22Rv1 (cell line): ENCODE measurements around the gene AS3MT.

Experiments used
- ZFX ChIP-seq: fragments of 450-650 bp; IDR thresholded peaks from 2 replicates; pipeline ENCODE4 v1.6.1; 2017; ENCODE audit warnings: antibody characterized with exemption, borderline replicate concordance
- TF ChIP-seq, protein P1 (sequence below): fragments of 450-650 bp; IDR thresholded peaks from 2 replicates; pipeline ENCODE4 v1.5.1; 2017; ENCODE audit warnings: mild to moderate bottlenecking

DNA sequence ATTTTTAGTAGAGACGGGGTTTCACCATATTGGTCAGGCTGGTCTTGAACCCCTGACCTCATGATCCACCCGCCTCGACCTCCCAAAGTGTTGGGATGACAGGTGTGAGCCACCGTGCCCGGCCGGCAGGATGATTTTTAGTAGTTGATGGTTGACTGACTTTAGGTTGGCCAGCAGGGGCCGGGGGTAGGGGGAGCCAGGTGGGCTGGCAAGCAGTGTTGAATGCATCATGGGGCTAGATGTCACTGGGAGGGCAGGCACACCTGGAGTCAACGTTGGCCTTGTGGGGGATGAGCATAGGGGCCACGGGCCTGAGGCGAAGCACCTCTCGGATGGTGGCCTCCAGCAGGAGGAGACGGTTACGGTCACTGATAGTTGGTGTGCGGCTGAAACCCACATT, 37.0 kb upstream of the AS3MT start:
- TF ChIP-seq, protein P1, sequence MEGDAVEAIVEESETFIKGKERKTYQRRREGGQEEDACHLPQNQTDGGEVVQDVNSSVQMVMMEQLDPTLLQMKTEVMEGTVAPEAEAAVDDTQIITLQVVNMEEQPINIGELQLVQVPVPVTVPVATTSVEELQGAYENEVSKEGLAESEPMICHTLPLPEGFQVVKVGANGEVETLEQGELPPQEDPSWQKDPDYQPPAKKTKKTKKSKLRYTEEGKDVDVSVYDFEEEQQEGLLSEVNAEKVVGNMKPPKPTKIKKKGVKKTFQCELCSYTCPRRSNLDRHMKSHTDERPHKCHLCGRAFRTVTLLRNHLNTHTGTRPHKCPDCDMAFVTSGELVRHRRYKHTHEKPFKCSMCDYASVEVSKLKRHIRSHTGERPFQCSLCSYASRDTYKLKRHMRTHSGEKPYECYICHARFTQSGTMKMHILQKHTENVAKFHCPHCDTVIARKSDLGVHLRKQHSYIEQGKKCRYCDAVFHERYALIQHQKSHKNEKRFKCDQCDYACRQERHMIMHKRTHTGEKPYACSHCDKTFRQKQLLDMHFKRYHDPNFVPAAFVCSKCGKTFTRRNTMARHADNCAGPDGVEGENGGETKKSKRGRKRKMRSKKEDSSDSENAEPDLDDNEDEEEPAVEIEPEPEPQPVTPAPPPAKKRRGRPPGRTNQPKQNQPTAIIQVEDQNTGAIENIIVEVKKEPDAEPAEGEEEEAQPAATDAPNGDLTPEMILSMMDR, result no peak
- TF ChIP-seq ZFX, result no peak
